GM19238 (cell line): Measurements from ENCODE around the gene EHBP1.

ENCODE experiments used
- DNase-seq: peaks from one replicate; pipeline ENCODE4 v3.0.0; 2011; ENCODE audit warnings: low spot score; ENCODE audit not compliant: insufficient read length

Gene EHBP1

GRCh38 chr2:62881162-62881795 lies 175.8 kb downstream of the EHBP1 start:
- DNase-seq: no peak

- DNase-seq: no peak
Measured at GRCh38 chr2:62883629-62884028, 178.1 kb downstream of the EHBP1 start.

- DNase-seq: no peak
Measured at GRCh38 chr2:62884086-62884485, 178.6 kb downstream of the EHBP1 start.

GRCh38 chr2:62884514-62884913 lies 179.0 kb downstream of the EHBP1 start:
- DNase-seq: no peak

GRCh38 chr2:62894966-62895631 lies 189.6 kb downstream of the EHBP1 start:
- DNase-seq: no peak

GRCh38 chr2:62895632-62896009 lies 190.1 kb downstream of the EHBP1 start:
- DNase-seq: no peak

- DNase-seq: no peak
Measured at GRCh38 chr2:62897187-62897827, 191.8 kb downstream of the EHBP1 start.

GRCh38 chr2:62904344-62904743 lies 198.8 kb downstream of the EHBP1 start:
- no peak for DNase-seq

GRCh38 chr2:62908145-62908544 lies 202.6 kb downstream of the EHBP1 start:
- no peak for DNase-seq

GRCh38 chr2:62913311-62913710 lies 207.8 kb downstream of the EHBP1 start:
- no peak for DNase-seq

GRCh38 chr2:62919041-62919440 lies 213.5 kb downstream of the EHBP1 start:
- no peak for DNase-seq

GRCh38 chr2:62920070-62920469 lies 214.6 kb downstream of the EHBP1 start:
- no peak for DNase-seq

GRCh38 chr2:62923242-62923641 lies 217.7 kb downstream of the EHBP1 start:
- no peak for DNase-seq

GRCh38 chr2:62923881-62924280 lies 218.4 kb downstream of the EHBP1 start:
- no peak for DNase-seq

GRCh38 chr2:62928015-62928414 lies 222.5 kb downstream of the EHBP1 start:
- DNase-seq: no peak

GRCh38 chr2:62931536-62931935 lies 226.0 kb downstream of the EHBP1 start:
- DNase-seq: no peak

- no peak for DNase-seq
Measured at GRCh38 chr2:62933398-62933917, 227.9 kb downstream of the EHBP1 start.

- no peak for DNase-seq
Measured at GRCh38 chr2:62934517-62934916, 229.0 kb downstream of the EHBP1 start.

GRCh38 chr2:62938126-62938525 lies 232.6 kb downstream of the EHBP1 start:
- no peak for DNase-seq

- no peak for DNase-seq
Measured at GRCh38 chr2:62939735-62940491, 234.4 kb downstream of the EHBP1 start.

- no peak for DNase-seq
Measured at GRCh38 chr2:62940697-62941096, 235.2 kb downstream of the EHBP1 start.

- DNase-seq: no peak
Measured at GRCh38 chr2:62941413-62941812, 235.9 kb downstream of the EHBP1 start.
